Fibroblast of skin of scalp (primary cell): ENCODE results near the gene PARP14.
A peak's percentile ranks its signal among the peaks of the same experiment; 100 is the strongest.
"Not testable (repeated sequence)": the region's sequence is repeated elsewhere in the genome, so short reads cannot be mapped to it uniquely, and the experiment has no call there.

Experiments used
- DNase-seq: peaks from one replicate; pipeline ENCODE4 v3.0.0-alpha.2; 2013

Gene PARP14

GRCh38 chr3:122727294-122727693 is 46.7 kb downstream of the PARP14 start:
- DNase-seq = no peak

GRCh38 chr3:122727766-122728165 is 47.1 kb downstream of the PARP14 start:
- DNase-seq = peak; percentile 8

- no peak for DNase-seq
Observed at GRCh38 chr3:122728186-122728585, 47.5 kb downstream of the PARP14 start.

GRCh38 chr3:122728756-122729514 is 48.3 kb downstream of the PARP14 start:
- no peak for DNase-seq

GRCh38 chr3:122730240-122730639 is 49.6 kb downstream of the PARP14 start:
- DNase-seq = no peak

- not testable (repeated sequence) for DNase-seq
Observed at GRCh38 chr3:122732682-122733525, 52.3 kb downstream of the PARP14 start.

DNA sequence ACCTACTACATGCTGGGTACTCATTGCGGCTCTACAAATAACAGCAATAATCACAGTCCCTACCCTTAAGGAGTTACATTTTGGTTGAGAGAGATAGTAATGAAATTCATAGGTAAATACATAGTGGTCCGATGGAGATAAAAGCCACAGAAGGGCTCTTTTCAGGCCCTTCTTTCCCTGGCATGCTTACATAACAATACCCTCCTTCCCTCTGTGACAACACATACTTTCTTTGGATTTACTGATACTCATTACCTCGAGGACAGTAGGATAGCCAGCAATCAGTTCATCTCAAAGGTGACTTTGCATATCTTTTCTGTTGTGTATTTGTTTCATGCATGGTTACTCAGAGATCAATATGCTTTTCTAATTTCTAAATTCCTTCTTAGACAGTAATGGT is 58.5 kb downstream of the PARP14 start:
- no peak for DNase-seq

- DNase-seq = no peak
Observed at GRCh38 chr3:122742234-122742633, 61.6 kb downstream of the PARP14 start.

GRCh38 chr3:122743581-122744120 is 63.0 kb downstream of the PARP14 start:
- no peak for DNase-seq

DNA sequence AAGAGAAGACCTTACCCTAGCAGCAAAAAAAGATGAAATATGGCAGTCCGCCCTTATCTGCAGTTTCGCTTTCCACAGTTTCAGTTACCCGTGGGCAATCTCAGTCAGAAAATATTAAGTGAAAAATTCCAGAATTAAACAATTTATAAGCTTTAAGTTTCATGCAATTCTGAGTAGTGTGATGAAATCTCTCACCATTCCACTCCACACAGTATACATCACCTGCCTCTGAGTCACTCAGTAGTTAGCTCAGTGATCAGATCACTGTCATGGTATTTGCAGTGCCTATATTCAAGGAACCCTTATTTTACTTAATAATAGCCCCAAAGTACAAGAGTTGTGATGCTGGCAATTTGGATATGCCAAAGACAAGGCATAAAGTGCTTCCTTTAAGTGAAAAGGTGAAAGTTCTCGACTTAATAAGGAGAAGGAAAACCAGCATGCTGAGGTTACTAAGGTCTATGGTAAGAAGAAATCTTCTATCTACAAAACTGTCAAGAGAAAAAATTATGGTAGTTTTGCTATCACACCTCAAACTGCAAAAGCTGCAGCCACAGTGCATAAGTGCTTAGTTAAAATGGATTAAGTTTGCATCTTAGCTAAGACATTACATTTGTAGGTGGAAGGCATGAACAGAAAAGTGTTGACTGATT is 64.9 kb downstream of the PARP14 start:
- DNase-seq = peak; percentile 42

GRCh38 chr3:122747295-122747694 is 66.7 kb downstream of the PARP14 start:
- DNase-seq = not testable (repeated sequence)

DNA sequence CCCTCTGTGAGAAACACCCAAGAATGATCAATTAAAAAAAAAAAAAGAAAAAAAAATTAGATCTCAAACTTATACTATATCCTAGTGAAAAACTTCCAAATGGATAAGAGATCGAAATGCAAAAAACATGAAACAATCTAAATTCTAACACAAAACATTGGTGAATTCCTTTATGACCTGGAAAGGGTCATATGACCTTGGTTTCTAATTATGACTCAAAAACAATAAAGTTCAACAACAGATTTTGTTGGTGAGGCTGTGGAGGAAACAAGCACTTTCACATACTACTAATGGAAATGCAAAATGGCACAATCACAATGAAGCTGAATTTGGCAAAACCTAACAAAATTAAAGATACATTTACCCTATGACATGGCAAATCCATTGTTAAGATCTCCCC is 67.7 kb downstream of the PARP14 start:
- DNase-seq = no peak

- DNase-seq = peak; percentile 31
Observed at GRCh38 chr3:122754929-122755328, 74.3 kb downstream of the PARP14 start.

DNA sequence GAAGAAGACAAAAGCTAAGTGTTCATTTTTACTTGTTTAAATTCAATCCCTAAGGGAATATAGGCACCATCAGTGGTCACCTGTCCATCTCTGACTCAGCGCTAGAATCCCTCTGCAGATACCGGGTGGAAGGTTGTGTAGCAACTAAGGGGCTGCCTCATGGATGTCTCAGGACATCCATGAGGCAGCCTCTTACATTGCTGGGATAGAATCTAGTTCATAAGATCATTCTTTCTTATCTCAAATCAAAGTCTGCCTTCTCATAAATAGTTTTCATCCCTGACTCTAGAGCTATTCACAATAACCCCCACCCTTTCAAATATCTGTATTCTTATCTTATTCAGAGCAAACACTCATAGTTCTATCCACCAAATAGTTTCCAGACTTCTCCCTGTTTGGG is 74.9 kb downstream of the PARP14 start:
- DNase-seq = no peak

- DNase-seq = peak; percentile 9
Observed at GRCh38 chr3:122758877-122759560, 78.4 kb downstream of the PARP14 start.

- peak; percentile 50 for DNase-seq
Observed at GRCh38 chr3:122760453-122761271, 80.0 kb downstream of the PARP14 start.

GRCh38 chr3:122766430-122766829 is 85.8 kb downstream of the PARP14 start:
- DNase-seq = no peak

DNA sequence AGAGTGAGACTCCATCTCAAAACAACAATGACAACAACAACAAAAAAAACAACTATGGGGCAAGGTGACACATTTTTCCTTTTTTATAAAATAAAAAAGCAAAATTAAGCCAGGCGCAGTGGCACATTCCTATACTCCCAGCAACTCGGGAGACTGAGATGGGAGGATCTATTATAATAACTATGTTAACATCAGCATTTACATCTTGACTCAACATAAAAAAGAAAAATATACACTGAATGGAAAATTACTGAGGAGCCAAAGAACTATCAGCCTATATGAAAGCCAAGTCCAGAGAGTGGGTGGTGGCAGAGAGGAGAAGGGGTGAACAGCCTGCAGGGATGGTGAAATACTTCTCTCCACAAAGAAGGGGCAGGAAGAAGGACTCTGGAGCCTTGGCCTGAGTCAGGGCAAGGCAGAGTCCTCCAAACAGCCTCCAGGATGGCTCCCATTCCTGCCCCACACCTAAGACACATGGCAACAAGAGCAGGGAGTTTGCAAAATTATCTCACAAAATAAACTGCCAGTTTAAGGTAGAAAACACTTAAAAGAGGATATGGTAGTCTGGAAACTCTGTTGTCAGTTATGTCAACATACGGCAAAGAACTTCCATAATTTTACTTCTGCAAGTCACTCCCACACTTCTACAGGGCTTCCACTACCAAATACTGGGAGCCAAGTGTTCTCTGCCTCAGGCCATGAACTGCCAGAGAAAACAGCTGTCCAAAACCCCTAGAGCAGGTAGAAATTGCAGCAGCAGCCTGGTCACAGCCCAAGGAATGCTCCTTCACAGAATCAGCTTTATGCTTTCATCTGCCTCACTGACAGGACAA is 87.1 kb downstream of the PARP14 start:
- no peak for DNase-seq

DNA sequence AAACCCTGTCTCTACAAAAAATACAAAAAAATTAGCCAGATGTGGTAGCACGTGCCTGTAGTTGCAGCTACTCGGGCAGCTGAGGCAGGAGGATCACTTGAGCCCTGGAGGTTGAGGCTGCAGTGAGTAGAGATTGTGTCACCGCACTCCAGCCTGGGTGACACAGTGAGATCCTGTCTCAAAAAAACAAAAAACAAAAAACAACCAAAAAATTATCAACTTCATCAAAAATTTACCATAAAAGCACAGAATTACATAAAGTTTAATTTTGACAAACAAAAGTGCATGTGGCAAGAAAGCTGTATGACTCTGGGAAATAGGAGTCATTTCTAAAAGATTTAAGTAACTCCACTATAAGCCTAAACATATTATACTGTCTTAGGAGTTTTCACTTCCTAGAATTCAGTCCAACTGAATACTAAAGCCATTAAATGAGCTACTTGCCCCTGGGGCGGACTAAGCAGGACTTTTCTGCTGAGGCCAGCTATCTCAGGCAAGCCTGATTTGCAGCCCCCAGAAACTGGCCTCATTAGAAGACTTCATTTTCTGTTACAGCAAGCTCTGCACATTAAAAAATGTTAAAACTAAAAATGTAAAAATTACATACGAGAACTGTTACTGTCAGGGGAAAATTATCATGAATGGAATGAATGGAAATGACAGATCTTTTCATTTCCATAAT is 90.0 kb downstream of the PARP14 start:
- no peak for DNase-seq

- DNase-seq = no peak
Observed at GRCh38 chr3:122772827-122773226, 92.2 kb downstream of the PARP14 start.
